Thyroid gland (tissue), 4 donors: ENCODE results near the gene GALNS.

Experiments used
- CTCF ChIP-seq, 6 experiments: fragments of 200-600 bp in 3 of 6; fragments of 450-650 bp in 3 of 6; sonication (generic) in 3 of 6; IDR thresholded peaks; one replicate each; pipeline ENCODE4 v1.5.1; 2016 to 2019; ENCODE audit warnings: antibody characterized with exemption in 6 of 6, mild to moderate bottlenecking in 2 of 6, inconsistent platforms in 1 of 6, moderate library complexity in 1 of 6
- POLR2A ChIP-seq, 2 donors: fragments of 450-650 bp; IDR thresholded peaks; one replicate each; pipeline ENCODE4 v1.6.1; 2017; ENCODE audit warnings: antibody characterized with exemption in 2 of 2, mild to moderate bottlenecking in 2 of 2, moderate library complexity in 1 of 2

- TF ChIP-seq POLR2A (IDR thresholded peaks at IDR 0.05), result no peak
- no peak for TF ChIP-seq CTCF (IDR thresholded peaks at IDR 0.05)
These were observed 52.0 kb downstream of the GALNS start for GRCh38 chr16:88804552-88805339.
